GM10266 (cell line): ENCODE data around the gene SLC25A51.

Source experiments
- DNase-seq: peaks from one replicate; pipeline ENCODE4 v3.0.0; 2012; ENCODE audit errors: extremely low spot score
- TF ChIP-seq, protein P1 (sequence below): IDR thresholded peaks from 2 replicates; pipeline ENCODE4 v1.5.1; 2012; ENCODE audit warnings: mild to moderate bottlenecking, low read depth; ENCODE audit not compliant: control insufficient read depth, insufficient read depth; ENCODE audit errors: missing control alignments

SLC25A51 gene

DNA sequence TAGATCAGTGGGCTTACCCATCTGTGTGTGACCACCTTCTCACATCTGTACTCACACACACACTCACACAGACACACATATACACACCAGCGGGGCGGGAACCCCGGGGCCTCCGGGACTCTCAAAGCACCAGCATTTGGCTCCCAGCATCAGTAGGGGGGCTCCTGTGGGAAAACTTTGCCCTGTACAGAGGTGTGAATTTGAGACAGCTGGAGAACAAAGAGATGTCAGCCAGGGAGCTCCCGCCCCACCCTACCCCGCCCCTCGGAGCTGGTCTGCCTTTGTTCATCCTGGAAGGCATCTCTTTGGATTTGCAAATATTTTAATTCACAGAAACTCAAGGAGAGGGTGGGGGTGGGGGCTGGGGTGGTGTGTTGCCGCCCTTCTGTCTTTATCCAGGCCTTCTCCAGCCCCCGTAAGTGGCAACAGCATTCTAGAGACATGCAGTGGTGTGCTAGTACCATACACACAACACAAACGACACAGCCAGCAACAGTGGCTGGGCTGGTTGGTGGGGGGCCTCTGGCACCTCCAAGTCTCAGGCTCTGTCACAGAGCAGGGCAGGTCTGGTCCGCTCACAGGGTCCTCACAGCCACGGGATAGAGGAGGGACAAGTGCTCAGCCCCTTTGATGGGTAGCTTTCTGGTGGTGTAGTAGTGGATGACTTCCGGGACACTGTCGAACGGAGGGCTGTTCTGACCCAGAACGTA is 15.5 kb upstream of the SLC25A51 start:
- TF ChIP-seq, protein P1, sequence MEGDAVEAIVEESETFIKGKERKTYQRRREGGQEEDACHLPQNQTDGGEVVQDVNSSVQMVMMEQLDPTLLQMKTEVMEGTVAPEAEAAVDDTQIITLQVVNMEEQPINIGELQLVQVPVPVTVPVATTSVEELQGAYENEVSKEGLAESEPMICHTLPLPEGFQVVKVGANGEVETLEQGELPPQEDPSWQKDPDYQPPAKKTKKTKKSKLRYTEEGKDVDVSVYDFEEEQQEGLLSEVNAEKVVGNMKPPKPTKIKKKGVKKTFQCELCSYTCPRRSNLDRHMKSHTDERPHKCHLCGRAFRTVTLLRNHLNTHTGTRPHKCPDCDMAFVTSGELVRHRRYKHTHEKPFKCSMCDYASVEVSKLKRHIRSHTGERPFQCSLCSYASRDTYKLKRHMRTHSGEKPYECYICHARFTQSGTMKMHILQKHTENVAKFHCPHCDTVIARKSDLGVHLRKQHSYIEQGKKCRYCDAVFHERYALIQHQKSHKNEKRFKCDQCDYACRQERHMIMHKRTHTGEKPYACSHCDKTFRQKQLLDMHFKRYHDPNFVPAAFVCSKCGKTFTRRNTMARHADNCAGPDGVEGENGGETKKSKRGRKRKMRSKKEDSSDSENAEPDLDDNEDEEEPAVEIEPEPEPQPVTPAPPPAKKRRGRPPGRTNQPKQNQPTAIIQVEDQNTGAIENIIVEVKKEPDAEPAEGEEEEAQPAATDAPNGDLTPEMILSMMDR: no peak

DNA sequence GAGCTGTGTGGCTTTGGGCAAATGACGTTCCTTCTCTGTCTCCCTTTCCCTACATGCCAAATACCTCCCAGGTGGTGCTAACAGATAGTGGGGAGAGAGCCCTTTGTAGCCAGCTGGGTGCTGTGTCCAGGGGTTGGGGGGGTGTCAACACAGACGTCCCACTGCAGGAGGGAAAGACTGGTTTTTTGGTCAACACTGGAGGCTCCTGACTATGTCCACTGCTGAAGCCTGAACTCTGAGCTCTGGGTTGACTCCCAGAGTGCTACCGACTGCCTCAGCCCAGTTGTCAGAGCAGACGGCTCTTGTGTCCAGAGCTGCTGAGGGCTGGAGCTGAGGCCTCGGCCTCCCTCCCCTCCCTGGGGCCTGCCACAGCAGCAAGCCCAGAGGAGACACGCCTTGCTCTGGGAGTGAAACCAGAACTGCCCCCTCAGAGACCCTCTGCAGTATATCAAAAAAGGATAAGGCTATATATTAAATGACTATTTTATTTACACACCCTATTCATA is 14.8 kb upstream of the SLC25A51 start:
- DNase-seq: no peak
- TF ChIP-seq, protein P1: no peak

More for the DNA sequence above, 15.5 kb upstream of the SLC25A51 start:
- DNase-seq: no peak

DNA sequence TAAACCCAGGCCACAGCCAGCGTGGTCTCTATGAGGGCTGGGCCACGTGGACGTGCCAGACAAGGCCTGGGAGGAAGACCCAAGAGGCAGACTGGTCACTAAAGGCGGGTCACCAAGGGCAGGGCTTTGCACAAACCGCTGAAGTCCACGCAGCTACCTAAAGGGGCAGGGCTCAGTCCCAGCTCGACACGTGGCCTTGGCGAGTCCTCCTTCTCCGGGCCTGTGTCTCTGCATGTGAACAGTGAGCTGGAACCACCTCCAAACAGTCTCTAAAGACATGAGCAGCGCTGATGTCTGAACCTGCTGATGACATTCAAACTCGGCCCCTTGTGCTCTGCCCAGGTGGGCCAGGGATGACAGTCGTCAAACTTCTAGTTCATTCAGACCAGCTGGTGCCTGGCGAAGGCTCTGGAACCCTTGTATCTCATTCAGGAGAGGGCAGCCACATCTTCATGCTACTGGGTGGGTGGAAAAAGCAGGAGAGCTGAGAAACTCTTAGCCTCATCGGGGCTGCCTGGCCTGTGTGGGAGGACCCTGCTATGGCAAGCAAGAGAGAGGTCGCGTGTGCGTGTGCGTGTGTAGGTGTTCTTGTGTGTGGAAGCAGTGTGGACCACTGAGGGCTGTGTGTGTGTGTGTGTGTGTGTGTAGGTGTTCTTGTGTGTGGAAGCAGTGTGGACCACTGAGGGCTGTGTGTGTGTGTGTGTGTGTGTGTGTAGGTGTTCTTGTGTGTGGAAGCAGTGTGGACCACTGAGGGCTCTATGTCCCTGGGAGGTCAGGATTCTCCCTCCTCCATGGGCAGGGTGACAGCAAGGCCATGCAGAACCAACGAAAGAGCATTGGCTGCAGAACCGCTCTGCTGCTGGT is 14.1 kb upstream of the SLC25A51 start:
- no peak for DNase-seq
- TF ChIP-seq, protein P1: no peak

DNA sequence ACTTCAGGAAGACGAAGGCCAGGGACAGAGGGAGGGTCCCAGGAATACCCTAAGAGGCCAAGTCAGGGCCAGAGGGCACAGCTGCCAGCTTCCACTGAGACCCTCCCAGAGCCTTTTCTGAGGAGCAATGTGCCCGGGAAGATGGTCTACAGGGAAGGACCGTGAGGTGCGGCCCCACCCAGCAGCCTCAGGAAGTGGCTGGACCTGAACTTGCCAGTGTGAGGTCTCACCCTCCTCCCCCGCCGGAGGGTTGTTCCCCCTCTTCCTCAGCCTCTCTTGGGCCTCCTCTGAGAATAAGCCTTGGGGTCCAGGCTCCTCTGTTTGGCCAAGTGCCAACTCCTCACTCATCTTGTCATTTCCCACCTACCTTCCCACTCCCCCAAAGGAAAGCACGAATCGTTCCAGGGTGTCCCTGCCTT is 13.4 kb upstream of the SLC25A51 start:
- TF ChIP-seq, protein P1: no peak
- no peak for DNase-seq

DNA sequence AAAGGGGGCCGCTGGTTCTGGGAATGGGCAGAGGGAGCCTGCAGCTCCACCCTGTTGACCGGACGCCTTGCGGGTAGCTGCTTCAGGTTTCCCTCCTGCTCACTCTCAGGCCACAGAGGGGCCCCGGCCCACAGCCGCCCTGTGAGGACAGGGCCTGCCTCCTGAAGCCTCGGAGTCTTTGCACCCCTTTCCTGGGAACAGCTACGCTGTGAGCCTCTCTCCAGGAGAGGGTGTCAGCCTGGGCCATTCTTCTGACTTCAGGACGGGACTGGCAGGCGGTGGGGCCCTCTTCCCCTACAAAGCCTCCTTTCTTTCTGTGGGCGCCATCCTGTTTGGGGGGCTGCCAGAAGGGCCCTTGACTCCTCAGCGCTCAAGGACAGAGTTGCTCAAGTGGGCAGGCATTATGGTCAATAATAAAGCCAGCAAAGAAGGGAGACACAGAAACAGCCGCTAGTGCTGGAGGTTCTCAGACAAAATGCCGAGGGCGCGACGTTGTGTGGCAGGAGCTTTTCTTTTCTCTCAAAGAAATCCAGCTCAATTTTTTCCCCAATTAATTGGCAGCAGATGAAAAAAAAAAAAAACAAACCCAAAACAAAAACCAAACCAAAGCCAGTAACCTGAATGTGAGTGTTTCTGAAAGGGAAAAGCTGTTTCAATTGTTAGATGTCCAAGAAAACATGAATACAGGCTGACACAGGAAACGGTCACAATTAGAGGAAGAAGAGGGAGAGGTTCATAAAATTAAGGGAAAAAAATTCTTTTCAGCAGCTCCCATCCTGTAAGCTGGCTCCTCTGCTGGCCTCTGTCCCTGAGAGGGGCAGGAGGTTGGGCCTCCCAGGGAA is 12.8 kb upstream of the SLC25A51 start:
- TF ChIP-seq, protein P1: no peak
- no peak for DNase-seq

DNA sequence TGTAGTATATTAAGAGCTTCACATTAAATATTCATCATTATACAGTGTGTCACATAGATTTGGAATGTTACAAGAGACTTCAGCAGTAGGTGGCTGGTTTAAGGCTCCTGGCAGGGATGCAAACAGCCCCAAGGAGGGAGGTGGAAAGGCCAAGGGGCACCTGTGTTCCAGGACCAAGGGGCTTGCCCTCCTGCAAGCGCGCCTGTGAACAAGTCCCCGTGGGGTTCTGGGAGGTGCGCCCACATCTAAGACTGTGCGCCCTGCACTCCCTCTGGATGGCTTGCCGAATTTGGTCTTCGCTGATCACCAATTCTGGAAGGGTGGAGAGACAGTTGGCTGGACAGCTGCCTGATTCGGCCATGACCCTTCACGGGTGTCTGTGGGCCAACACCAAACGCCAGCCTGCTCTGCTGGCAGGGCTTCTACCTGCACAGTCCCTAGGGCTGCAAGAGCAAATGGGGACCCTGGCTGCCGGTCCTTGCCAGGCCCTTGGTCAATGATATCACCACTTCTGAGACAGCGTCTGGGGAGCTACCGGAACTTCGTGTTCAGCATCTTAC is 12.1 kb upstream of the SLC25A51 start:
- TF ChIP-seq, protein P1: no peak
- DNase-seq: no peak
